SH-SY5Y (cell line): Measurements from ENCODE around the gene ATP1A1.

ENCODE experiments used
- GATA2 ChIP-seq: IDR thresholded peaks from 2 replicates; pipeline ENCODE4 v1.6.1; 2011; ENCODE audit warnings: mild to moderate bottlenecking, low read depth, low read length
- GATA3 ChIP-seq: IDR thresholded peaks from 2 replicates; pipeline ENCODE4 v1.6.1; 2011; ENCODE audit warnings: low read depth, mild to moderate bottlenecking, low read length, moderate library complexity

- TF ChIP-seq GATA3: no peak
- TF ChIP-seq GATA2: no peak
These were observed 80.4 kb downstream of the ATP1A1 start for GRCh38 chr1:116453481-116453880.
